ENCODE data around the gene COPG1.

Gene COPG1

DNA sequence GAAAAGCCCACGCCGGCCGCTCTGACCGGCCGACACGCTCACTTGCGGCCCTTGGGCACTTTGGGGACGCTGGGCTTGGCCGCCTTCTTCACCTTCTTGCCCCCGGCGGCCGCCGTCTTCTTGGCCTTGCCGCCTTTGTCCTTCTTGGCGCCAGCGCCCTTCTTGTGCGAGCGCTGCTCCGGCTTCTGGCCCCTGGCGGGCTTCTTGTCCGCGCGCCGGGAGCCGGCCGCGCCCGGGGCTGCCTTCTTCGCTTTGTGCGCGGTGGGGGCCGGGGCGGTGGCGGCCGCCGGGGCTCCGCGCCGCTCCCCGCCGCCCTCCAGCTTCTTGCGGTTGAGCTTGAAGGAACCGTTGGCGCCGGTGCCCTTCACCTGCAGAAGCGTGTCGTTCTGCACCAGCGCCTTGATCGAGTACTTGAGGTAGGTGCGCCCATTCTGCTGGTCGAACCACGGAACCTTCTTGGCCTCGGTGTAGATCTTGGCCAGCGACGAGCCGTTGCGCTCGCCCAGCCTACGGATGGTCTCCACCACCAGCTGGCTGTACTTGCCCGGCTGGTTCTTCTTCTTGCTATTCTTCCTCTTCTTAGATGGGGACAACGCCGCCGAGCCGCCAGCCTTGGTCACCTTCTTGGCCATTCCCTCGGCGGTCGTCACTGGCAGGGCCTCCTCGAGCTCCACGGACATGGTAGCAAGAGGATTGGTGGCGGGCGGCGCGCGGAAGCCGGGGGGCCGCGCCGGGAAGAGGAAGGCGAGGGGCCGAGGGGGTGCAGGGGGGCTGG lies 66.0 kb downstream of the COPG1 start:
- peak; percentile 59 to 64 for DNase-seq

DNA sequence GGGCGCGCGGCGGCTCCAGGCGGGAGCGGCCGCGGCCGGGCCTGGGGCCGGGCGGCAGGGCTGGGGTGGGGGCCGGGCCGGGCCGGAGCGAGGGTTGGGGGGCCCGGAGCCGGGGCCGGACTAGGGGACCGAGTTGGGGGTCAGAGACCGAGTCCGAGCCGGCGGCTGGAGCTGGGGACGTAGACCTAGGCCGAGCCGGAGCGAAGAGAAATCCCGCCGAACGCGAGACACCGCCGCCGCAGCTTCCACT lies 66.5 kb downstream of the COPG1 start:
- DNase-seq = no peak

DNA sequence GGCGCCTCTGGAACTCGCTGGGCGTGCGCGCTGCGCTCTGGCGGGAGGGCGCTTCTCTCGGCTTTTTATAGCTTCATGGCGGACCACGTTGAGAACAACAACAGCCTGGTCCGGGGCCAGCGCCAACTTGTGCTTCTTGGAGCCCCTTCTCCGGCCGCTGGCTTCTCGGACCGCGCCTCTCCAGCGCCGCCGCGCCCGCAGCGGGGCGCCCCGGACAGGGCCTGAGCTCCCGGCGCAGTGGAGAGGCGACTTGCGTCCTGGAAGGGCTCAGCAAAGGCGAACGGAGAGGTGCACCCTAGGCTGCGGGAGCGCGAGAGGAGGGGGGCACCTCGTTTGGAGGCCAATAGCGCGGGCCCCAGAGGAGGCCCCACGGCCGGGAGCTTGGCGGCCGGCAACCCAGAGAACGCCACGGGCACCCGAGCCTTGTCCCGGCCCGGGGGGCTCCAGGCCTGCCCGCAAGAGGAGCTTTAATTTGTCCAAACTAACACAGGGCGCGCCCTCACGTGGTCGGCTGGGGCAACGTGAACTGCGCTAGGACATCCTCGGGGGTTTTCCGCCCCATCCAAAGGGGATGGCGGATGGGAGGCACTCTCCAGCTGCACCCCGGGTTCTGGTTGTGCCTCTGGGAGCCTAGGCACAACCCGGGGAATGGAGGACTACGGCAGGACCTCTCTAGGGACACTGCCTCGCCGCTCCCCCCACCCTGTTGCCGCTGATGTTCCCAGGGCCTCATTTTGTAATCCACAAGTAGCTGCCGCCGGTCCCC lies 67.0 kb downstream of the COPG1 start:
- peak; percentile 96 for DNase-seq

DNA sequence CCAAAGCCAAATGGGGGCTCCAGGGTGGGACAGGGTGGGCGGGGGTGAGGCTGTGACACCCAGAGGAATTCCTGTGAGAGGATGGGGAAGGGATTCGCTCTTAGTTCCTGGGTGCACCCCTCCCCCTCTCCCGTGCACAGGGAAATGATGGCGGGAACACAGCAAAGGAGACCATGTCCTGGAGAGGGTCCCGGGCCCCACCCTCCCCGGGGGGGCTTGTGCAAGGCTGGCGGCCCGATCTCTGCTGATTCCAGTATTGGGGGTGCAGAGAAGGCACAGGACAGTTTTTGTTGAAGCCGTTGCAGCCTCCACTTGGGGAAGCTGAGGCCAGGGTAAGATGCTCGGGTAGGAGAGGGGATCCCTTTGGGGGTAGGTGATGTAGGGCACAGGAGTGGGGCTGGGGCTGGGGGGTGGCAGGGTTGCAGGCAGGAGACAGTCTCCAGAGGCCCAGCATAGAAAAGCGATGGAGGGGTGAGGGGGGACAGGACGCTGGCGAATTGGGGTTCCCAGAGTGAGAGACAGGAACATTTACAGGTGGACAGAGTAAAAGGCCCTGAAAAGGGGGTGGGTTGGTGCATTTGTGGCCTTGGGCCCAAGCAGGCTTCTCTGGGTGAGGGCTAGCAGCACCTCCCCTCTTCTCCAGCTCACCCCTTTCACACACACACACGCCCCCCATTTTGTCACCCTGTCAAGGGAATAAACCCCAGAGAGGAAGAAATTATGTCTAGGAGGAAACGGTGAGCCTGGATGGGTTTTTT lies 67.8 kb downstream of the COPG1 start:
- DNase-seq = no peak

DNA sequence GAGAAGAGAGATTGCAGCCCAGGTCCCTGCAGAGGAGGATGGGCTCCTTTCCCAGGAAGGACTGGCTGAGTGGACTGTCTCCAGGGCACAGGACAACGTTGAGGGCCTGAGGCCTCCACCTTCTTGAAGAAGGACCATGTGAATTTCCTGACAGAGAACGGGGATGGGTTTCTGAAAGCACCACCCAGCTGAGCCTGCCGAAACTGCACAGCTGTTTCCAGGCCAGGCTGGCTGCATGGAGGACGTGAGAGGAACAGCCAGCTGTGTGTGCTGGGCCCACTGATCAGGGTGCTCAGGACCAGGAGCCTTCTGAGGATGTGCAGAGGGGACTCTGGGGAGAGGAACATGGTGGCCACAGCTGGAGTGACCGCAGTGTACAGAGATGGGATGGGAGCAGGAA lies 68.4 kb downstream of the COPG1 start:
- DNase-seq = no peak

DNA sequence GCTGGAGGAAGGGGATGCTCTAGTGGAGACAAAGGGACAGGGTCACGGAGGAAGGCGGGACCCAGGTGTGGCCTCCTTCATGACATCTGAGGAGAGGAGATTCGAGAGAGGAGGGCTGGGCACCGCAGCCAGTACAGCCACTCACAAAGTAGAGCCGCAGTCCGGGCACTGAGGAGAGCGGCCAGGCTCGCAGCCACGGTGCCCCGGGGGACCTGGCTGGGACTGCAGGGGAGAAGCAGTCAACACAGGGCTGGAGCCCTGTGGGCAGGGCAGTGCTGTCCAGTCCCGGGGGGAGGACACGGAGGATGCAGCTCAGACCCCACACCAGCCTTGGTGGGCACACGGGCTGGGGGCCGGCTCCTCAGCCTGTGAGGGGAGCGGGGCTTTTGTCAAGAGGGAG lies 69.5 kb downstream of the COPG1 start:
- DNase-seq = no peak

DNA sequence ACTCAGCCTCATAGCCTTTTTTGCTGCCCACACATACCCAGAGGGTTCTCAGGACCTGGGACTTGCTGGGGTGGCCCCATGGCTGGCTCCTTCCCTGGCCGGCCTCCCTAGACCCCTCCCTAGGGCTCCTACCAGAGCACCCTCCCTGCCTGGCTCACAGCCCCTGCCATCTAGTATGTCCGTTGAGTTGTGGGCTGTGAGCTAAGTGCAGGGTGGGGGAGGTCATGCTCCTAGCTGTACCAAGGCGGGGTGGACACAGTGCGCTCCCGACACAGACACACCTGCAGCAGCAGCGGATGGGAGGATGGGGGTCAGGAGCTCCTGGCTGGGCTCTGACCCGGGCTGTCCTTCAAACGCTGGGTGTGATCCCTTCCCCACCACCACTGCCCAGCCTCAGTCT lies 70.9 kb downstream of the COPG1 start:
- no peak for DNase-seq

DNA sequence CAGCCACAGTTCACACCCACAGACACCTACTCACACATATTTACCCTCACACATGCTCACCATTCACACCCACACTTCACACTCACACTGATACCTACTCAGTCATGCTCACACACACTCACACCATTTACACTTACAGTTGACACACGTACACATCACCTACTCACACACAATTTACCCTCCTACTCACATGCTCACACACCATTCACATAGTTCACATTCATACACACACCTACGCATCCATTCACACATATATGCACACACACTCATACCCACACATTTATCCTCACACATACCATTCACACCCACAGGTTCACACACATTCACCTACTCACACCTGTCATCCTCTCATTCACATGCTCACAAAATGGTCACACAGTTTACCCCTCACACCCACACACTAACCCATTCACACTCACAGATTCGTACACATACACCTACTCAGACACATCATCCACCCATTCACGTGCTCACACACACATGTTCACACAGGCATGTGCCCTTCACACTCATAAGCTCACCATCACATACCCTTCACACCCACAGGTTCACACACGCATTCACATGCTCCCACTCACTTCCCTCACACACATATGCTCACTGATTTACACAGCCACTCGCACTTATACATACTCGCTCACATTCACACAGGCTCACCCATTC lies 71.5 kb downstream of the COPG1 start:
- DNase-seq = no peak

DNA sequence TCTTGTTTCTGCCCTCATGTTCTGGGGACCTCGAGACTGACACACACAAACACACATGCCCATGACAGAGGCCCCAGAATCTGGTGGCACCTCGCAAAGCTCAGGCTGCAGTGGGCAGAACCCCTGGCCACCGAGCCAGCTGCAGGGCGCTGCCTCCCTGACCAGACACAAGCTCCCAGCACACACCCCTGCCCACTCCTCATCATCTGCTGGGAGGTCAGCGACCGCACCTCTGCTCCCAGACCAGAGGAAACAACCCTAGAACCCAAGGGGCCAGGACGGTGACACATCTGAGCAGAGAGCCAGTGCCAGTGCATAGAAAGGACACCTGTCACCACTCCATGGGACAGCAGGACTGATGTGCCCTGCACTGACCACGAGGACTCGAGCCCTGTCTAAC lies 72.5 kb downstream of the COPG1 start:
- DNase-seq = no peak

DNA sequence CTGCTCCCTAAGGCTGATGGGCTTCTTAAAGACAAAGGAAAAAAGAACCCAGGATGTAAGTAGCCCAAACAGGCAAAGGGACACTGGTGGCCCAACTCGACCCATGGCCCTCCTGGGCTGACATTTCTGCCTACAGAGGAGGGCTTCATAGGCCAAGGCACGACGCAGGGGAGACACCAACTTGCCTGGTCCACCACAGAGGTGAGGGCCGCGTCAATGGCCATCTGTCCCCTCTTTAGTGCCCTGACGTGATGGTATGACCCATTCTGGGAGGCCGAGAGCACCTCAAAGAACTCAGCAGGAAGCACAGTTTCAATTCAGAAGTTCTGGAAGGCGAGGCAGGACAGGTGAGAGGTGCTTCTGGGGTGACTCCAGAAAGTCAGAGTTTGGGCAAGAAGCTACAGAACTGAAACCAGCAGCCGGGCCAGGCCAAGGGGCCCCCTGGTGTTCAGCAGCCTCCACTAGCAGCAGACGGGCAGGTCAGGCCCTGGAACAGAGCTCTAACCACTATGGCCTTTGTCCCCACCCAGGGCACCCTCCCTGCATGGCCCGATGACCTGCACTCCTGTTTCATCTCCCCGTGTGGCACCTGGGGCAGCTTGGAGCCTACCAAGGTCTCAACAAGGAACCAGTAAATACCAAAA lies 74.4 kb downstream of the COPG1 start:
- no peak for DNase-seq

DNA sequence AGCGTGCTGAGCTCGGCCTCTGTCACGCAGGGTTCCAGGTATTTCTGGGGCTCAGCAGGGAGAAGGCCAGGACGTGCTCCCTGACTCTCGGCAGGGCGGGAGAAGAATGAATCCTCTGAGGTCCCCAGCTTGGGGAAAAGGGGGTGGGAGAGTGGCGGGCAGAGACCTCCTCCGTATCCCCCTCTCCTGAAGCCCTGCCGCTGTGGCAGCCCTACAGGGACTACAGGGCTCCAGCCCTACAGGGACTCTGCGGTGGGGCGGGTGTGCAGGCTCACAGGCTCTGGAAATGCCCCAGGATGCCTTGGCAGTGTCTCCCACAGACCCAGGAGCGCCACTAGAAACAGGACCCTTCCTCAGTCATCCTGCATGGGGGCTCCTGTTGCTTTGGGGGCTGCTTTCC lies 75.4 kb downstream of the COPG1 start:
- no peak for DNase-seq

DNA sequence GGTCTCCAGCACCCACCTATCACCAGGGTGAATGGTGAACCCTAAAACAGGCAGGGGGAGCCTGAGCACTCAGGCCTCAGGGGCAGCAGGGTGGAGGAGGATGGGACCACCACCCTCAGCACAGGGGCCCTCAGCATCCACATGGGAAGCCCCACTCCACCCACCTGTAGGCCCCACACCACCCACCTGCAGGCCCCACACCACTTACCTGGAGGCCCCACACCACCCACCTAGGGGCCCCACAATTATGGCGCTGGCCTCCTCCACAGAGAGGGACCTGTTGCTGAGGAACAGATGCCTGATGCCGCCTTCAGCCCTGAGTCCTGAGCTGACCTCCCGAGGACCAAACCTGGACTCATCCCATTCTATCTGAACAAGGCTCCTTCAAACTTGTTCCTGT lies 76.0 kb downstream of the COPG1 start:
- DNase-seq = no peak

DNA sequence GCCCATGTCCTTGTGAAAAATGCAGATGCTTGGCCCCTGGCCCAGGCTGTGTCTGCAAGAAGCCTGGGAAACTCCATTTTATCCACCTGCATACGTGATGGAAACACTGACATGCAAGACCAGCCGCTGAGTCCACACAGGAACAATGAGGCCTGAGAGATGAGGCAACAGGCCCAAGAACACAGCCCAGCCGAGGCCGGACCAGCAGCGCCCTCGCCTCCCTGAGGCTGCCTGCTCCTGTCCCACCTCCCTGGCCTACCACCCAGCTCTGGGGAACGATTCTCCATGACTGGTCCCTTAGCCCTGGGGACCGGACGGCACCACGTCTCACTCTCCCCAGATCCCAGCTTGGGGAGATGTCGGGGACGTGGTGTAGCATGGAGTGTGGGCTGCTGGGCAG lies 76.7 kb downstream of the COPG1 start:
- DNase-seq = no peak

DNA sequence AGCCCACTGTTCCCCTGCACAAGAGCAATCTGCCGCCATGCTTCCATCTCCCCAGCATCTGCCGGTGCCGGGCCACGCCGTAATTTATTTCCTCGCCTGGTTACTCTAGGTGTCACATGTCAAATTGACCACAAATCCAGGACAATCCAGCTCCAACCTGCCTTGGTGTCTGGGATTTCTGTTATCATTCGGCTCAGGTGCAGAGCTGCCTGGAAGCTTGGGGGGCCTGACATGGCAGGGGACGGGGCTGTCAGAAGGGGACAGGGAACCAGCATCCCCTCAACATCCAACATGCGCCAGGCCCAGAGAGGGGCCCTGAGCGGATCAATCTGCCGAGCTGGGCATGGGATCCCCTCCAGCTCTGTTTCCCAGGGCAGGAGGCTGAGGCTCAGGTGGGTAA lies 77.2 kb downstream of the COPG1 start:
- DNase-seq = no peak
